HEK293 (cell line): ENCODE results near the gene SLC2A8.

Source experiments
- ATF2 ChIP-seq: fragments of 450-650 bp; formaldehyde crosslinking; IDR thresholded peaks from 2 replicates; pipeline ENCODE4 v1.5.1; 2016; ENCODE audit warnings: missing biosample characterization, missing genetic modification characterization, low read depth
- BCL6B ChIP-seq: fragments of 450-650 bp; formaldehyde crosslinking; IDR thresholded peaks from 2 replicates; pipeline ENCODE4 v1.5.1; 2017; ENCODE audit warnings: missing biosample characterization, missing genetic modification characterization
- KLF1 ChIP-seq: fragments of 450-650 bp; formaldehyde crosslinking; IDR thresholded peaks from 2 replicates; pipeline ENCODE4 v1.5.1; 2016; ENCODE audit warnings: missing biosample characterization, missing genetic modification characterization
- RBAK ChIP-seq: fragments of 450-650 bp; formaldehyde crosslinking; IDR thresholded peaks from 2 replicates; pipeline ENCODE4 v1.5.1; 2016; ENCODE audit warnings: missing biosample characterization, missing genetic modification characterization
- REST ChIP-seq: fragments of 450-650 bp; formaldehyde crosslinking; IDR thresholded peaks from 2 replicates; pipeline ENCODE4 v1.5.1; 2016; ENCODE audit warnings: missing biosample characterization, missing genetic modification characterization
- SALL2 ChIP-seq: fragments of 450-650 bp; formaldehyde crosslinking; IDR thresholded peaks from 2 replicates; pipeline ENCODE4 v1.5.0; 2017; ENCODE audit warnings: missing biosample characterization, mild to moderate bottlenecking, missing genetic modification characterization, borderline replicate concordance
- SCRT2 ChIP-seq: fragments of 450-650 bp; formaldehyde crosslinking; IDR thresholded peaks from 2 replicates; pipeline ENCODE4 v1.5.1; 2016; ENCODE audit warnings: missing biosample characterization, missing genetic modification characterization
- TRIM28 ChIP-seq: IDR thresholded peaks from 2 replicates; pipeline ENCODE4 v1.6.1; 2011; ENCODE audit warnings: low read length, control low read depth, borderline replicate concordance
- YY1 ChIP-seq: fragments of 450-650 bp; formaldehyde crosslinking; IDR thresholded peaks from 2 replicates; pipeline ENCODE4 v1.5.1; 2018; ENCODE audit warnings: missing biosample characterization, missing genetic modification characterization
- ZBTB48 ChIP-seq: fragments of 450-650 bp; formaldehyde crosslinking; IDR thresholded peaks from 2 replicates; pipeline ENCODE4 v1.5.1; 2016; ENCODE audit warnings: missing biosample characterization, missing genetic modification characterization
- ZFP69B ChIP-seq: fragments of 450-650 bp; formaldehyde crosslinking; IDR thresholded peaks from 2 replicates; pipeline ENCODE4 v1.5.1; 2016; ENCODE audit warnings: missing biosample characterization, missing genetic modification characterization
- ZNF175 ChIP-seq: fragments of 450-650 bp; formaldehyde crosslinking; IDR thresholded peaks from 2 replicates; pipeline ENCODE4 v1.5.1; 2016; ENCODE audit warnings: missing biosample characterization, missing genetic modification characterization
- ZNF211 ChIP-seq: fragments of 450-650 bp; formaldehyde crosslinking; IDR thresholded peaks from 2 replicates; pipeline ENCODE4 v1.5.1; 2016; ENCODE audit warnings: low read depth, missing biosample characterization, missing genetic modification characterization
- ZNF221 ChIP-seq: fragments of 450-650 bp; formaldehyde crosslinking; IDR thresholded peaks from 2 replicates; pipeline ENCODE4 v1.5.1; 2017; ENCODE audit warnings: missing biosample characterization, missing genetic modification characterization, borderline replicate concordance
- ZNF335 ChIP-seq: fragments of 450-650 bp; formaldehyde crosslinking; conservative IDR thresholded peaks from 2 replicates; pipeline ENCODE4 v1.5.1; 2016; ENCODE audit warnings: missing biosample characterization, missing genetic modification characterization
- ZNF629 ChIP-seq: fragments of 450-650 bp; formaldehyde crosslinking; IDR thresholded peaks from 2 replicates; pipeline ENCODE4 v1.5.1; 2017; ENCODE audit warnings: missing biosample characterization, missing genetic modification characterization
- ZNF658 ChIP-seq: fragments of 450-650 bp; formaldehyde crosslinking; IDR thresholded peaks from 2 replicates; pipeline ENCODE4; 2016; ENCODE audit warnings: missing biosample characterization, missing genetic modification characterization
- ZNF664 ChIP-seq: fragments of 450-650 bp; formaldehyde crosslinking; IDR thresholded peaks from 2 replicates; pipeline ENCODE4 v1.5.1; 2016; ENCODE audit warnings: missing biosample characterization, missing genetic modification characterization
- ZNF707 ChIP-seq: fragments of 450-650 bp; formaldehyde crosslinking; IDR thresholded peaks from 2 replicates; pipeline ENCODE4 v1.5.1; 2016; ENCODE audit warnings: missing biosample characterization, missing genetic modification characterization
- ZNF791 ChIP-seq: fragments of 450-650 bp; formaldehyde crosslinking; IDR thresholded peaks from 2 replicates; pipeline ENCODE4 v1.5.1; 2016; ENCODE audit warnings: missing biosample characterization, missing genetic modification characterization
- ZNF792 ChIP-seq: fragments of 450-650 bp; formaldehyde crosslinking; IDR thresholded peaks from 2 replicates; pipeline ENCODE4 v1.5.1; 2016; ENCODE audit warnings: missing biosample characterization, missing genetic modification characterization
- ZNF830 ChIP-seq: fragments of 450-650 bp; IDR thresholded peaks from 2 replicates; pipeline ENCODE4 v1.5.0; 2018; ENCODE audit warnings: missing biosample characterization, missing genetic modification characterization, low read depth, mild to moderate bottlenecking, moderate library complexity
- ZNF843 ChIP-seq: fragments of 450-650 bp; formaldehyde crosslinking; IDR thresholded peaks from 2 replicates; pipeline ENCODE4 v1.5.1; 2016; ENCODE audit warnings: missing biosample characterization, missing genetic modification characterization
- ZXDB ChIP-seq: fragments of 450-650 bp; formaldehyde crosslinking; IDR thresholded peaks from 2 replicates; pipeline ENCODE4 v1.5.1; 2016; ENCODE audit warnings: missing biosample characterization, missing genetic modification characterization
- TF ChIP-seq, protein P1 (sequence below): fragments of 450-650 bp; IDR thresholded peaks from 2 replicates; pipeline ENCODE4 v1.5.1; 2018; ENCODE audit warnings: missing biosample characterization, missing genetic modification characterization
- TF ChIP-seq, protein P2 (sequence below): fragments of 450-650 bp; formaldehyde crosslinking; IDR thresholded peaks from 2 replicates; pipeline ENCODE4 v1.5.1; 2016; ENCODE audit warnings: missing biosample characterization, missing genetic modification characterization
- TF ChIP-seq, protein P3 (sequence below): fragments of 450-650 bp; IDR thresholded peaks from 2 replicates; pipeline ENCODE4 v1.5.1; 2018; ENCODE audit warnings: missing biosample characterization, mild to moderate bottlenecking, missing genetic modification characterization

SLC2A8 gene

GRCh38 chr9:127388037-127388855 lies 8.7 kb upstream of the SLC2A8 start (continued):
- TF ChIP-seq ATF2 (peak; percentile 97), BCL6B (tag by site-specific recombination) (no peak), ZNF175 (tag by site-specific recombination) (no peak), ZNF707 (no peak), ZNF664 (peak; percentile 79), ZNF629 (tag by site-specific recombination) (peak; percentile 96), ZNF221 (tag by site-specific recombination) (no peak), KLF1 (tag by site-specific recombination) (0 out of 2 replicates have a peak, but pooled peaks have one; percentile 12), ZNF211 (no peak), RBAK (no peak), ZNF843 (tag by site-specific recombination) (peak; percentile 99), ZFP69B (tag by site-specific recombination) (peak; percentile 69), ZNF830 (no peak), TRIM28 (peak; percentile 98), SCRT2 (tag by site-specific recombination) (no peak), ZXDB (tag by site-specific recombination) (peak; percentile 97), SALL2 (tag by site-specific recombination) (no peak), YY1 (tag by site-specific recombination) (no peak; the same call in 1 of the 2 replicates), ZBTB48 (tag by site-specific recombination) (no peak), ZNF658 (no peak), ZNF335 (no peak; the same call in 1 of the 2 replicates), ZNF791 (tag by site-specific recombination) (no peak), ZNF792 (tag by site-specific recombination) (no peak), REST (tag by site-specific recombination) (no peak; the same call in 1 of the 2 replicates)
- TF ChIP-seq, protein P1, sequence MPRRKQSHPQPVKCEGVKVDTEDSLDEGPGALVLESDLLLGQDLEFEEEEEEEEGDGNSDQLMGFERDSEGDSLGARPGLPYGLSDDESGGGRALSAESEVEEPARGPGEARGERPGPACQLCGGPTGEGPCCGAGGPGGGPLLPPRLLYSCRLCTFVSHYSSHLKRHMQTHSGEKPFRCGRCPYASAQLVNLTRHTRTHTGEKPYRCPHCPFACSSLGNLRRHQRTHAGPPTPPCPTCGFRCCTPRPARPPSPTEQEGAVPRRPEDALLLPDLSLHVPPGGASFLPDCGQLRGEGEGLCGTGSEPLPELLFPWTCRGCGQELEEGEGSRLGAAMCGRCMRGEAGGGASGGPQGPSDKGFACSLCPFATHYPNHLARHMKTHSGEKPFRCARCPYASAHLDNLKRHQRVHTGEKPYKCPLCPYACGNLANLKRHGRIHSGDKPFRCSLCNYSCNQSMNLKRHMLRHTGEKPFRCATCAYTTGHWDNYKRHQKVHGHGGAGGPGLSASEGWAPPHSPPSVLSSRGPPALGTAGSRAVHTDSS = no peak
- TF ChIP-seq, protein P2, sequence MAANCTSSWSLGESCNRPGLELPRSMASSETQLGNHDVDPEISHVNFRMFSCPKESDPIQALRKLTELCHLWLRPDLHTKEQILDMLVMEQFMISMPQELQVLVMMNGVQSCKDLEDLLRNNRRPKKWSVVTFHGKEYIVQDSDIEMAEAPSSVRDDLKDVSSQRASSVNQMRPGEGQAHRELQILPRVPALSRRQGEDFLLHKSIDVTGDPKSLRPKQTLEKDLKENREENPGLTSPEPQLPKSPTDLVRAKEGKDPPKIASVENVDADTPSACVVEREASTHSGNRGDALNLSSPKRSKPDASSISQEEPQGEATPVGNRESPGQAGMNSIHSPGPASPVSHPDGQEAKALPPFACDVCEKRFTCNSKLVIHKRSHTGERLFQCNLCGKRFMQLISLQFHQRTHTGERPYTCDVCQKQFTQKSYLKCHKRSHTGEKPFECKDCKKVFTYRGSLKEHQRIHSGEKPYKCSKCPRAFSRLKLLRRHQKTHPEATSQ (tag by site-specific recombination) = no peak
- TF ChIP-seq, protein P3, sequence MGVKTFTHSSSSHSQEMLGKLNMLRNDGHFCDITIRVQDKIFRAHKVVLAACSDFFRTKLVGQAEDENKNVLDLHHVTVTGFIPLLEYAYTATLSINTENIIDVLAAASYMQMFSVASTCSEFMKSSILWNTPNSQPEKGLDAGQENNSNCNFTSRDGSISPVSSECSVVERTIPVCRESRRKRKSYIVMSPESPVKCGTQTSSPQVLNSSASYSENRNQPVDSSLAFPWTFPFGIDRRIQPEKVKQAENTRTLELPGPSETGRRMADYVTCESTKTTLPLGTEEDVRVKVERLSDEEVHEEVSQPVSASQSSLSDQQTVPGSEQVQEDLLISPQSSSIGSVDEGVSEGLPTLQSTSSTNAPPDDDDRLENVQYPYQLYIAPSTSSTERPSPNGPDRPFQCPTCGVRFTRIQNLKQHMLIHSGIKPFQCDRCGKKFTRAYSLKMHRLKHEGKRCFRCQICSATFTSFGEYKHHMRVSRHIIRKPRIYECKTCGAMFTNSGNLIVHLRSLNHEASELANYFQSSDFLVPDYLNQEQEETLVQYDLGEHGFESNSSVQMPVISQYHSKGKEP (tag by site-specific recombination) = peak; percentile 99
